ENCODE measurements around the gene COL9A3.

Gene COL9A3

DNA sequence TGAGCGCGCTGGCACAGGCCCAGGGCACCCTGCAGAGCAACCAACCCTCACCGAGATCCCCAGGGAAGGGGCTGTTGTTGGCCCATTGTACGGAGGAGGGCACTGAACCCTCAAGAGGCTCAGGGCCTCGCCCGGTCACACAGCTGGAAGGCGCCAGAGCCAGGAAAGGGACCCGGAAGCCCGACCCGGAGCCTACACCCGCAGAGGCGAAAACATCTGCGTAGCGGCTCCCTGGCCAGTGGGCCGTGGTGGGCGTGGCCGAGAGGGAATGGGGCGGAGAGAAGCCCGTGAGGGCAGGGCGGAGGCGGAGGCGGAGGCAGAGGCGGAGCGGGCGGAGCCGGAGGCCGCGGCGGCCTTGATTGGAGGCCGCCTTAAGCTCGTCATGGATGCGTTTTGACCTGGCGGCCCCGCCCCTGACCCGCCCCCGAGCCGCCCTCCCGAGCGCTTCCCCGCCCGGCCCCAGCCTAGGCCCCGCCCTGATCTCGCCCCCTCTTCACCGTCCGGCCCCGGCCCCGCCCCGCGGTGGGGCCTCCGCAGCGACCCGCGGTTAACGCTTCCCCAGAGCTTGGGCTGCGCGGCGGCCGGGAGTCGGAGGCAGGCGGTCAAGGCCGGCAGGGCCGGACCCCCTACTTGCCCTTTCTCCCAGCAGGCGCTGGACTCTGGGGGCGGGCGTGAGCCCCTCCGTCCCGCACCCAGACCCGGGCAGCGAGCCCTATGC lies 22.7 kb upstream of the COL9A3 start:
- DNase-seq (ENCODE audit: insufficient read length, low spot score) (peak; percentile 93), FAIRE-seq (peak; percentile 92)
- peak; percentile 41; the same call in 1 of the 2 replicates for TF ChIP-seq POLR2A (IDR thresholded peaks at IDR 0.05; ENCODE audit: low read depth, low read length)
- TF ChIP-seq PAX5 (IDR thresholded peaks at IDR 0.05; ENCODE audit: insufficient read depth, low read length, severe bottlenecking) = no peak
- TF ChIP-seq POLR2AphosphoS5 (IDR thresholded peaks at IDR 0.05; ENCODE audit: low read depth, low read length) = peak; percentile 53; the same call in 1 of the 2 replicates
- TF ChIP-seq TAF1 (IDR thresholded peaks at IDR 0.05; ENCODE audit: low read depth, low read length) = 0 out of 2 replicates have a peak, but pooled peaks have one; percentile 60
- no peak for TF ChIP-seq POU2F2 (IDR thresholded peaks at IDR 0.05; ENCODE audit: low read depth, low read length)
- TF ChIP-seq SPI1 (IDR thresholded peaks at IDR 0.05; ENCODE audit: low read depth, low read length) = no peak

DNA sequence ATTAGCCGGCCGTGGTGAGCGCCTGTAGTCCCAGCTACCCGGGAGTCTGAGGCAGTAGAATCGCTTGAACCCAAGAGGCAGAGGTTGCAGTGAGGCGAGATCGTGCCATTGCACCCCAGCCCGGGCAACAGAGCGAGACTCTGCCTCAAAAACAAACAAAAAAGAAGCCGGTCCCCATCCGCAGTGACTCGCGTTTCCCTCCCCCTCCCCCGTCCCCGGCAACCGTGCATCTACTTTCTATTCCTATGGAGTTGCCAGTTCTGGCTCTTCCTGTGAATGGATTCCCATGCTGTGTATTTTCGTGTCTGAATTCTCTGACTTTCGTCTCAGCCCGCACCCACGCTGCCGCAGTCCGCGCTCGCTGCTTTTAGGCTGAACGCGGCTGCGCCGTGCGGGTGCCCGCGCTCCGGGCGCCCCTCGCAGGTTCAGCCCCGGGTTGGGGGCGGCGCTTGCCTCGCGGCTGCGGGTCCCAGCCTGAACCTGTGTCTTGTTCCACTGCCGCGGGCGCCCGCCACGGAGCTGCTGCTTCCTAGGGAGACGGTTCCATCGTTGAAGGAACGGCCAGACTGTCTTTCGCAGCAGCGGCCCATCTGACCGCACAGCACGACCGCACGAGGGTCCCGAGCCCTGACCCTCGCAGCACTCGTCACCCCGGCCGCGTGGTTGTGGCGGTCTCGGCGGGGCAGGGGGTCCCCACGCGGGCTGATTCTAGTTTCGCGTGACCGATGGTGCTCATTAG lies 21.7 kb upstream of the COL9A3 start:
- FAIRE-seq (peak; percentile 40), DNase-seq (ENCODE audit: insufficient read length, low spot score) (no peak)
- TF ChIP-seq TAF1 (IDR thresholded peaks at IDR 0.05; ENCODE audit: low read depth, low read length) (0 out of 2 replicates have a peak, but pooled peaks have one; percentile 12), SPI1 (IDR thresholded peaks at IDR 0.05; ENCODE audit: low read depth, low read length) (no peak)

DNA sequence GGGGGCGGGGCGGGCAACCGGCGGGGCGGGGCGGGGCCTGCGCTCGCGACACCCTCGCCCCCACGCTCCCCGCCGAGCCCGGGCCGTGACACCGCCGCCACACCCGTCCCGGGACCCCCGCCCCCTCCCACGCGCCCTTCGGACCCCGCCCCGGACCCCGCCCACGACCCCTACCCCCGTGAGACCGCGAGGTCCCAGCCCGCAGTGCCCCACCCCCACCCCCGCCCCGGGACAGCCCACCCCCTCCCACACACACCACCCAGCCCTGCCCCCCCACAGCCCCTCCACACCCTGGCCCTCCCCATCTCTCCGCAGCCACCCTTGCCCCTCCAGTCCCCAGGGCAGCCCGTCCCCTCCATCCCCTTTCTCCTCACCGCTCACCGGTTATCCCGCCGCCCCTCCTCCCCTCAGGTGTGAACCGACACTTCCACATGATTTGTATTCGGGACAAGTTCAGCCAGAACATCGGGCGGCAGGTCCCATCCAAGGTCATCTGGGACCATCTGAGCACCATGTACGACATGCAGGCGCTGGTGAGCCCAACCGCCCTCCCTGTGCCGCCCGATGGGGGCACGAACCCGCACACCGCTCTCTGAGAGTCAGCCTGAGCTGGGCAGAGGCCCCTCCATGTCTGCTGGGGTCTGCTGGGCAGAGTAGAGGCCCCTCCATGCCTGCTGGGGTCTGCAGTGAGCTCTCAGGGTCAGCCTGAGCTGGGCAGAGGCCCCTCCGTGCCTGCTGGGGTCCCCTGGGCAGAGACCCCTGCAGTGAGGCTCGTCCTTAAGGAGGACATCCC lies 20.0 kb upstream of the COL9A3 start:
- DNase-seq (ENCODE audit: insufficient read length, low spot score) = no peak
- TF ChIP-seq POLR2A (IDR thresholded peaks at IDR 0.05; ENCODE audit: low read depth, low read length) (no peak), POU2F2 (IDR thresholded peaks at IDR 0.05; ENCODE audit: low read depth, low read length) (no peak), PAX5 (IDR thresholded peaks at IDR 0.05; ENCODE audit: insufficient read depth, low read length, severe bottlenecking) (no peak), POLR2AphosphoS5 (IDR thresholded peaks at IDR 0.05; ENCODE audit: low read depth, low read length) (no peak), SPI1 (IDR thresholded peaks at IDR 0.05; ENCODE audit: low read depth, low read length) (no peak), TAF1 (IDR thresholded peaks at IDR 0.05; ENCODE audit: low read depth, low read length) (no peak)
- FAIRE-seq = no peak

DNA sequence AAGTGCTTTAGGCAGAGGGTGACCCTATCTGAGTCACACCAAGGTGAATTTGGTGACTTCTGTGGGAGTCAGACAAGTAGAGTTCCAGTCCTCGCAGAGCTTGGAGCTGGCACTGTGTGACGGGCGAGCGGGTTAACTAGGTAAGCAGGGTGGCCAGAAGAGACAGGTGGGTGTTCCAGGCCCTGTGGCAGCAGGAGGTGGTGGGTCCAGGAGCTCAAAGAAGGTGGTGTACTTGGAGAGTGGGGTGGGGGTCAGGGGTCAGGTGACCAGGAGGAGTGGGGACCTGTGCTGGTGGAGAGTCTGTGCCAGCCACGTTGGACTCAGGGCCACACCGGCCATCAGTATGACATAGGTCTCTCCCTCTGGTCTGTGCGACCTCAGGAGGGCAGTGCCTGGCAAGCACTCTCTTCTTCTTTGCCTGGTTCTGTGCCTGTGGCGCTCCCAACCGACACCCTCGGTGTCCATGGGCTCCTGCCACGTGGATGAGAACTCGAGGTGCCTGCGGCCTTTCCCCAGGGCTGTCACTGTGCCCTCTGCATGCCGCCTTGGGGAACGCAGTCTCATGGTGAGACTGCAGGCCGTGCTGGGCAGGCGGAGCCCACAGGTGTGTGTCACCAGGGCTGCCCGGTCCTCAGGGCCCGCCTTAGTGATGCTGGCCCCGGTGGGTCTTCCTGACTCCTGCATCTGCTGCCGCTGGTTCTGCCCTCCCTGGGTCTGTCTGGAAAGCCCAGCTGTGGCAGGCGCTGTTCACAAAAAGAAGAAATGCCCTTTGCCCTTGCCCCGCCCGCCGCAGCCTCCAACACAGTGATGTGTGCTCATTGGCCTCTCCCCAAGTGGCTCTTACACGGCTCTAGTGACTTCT lies 18.9 kb upstream of the COL9A3 start:
- TF ChIP-seq POU2F2 (IDR thresholded peaks at IDR 0.05; ENCODE audit: low read depth, low read length) (no peak), POLR2AphosphoS5 (IDR thresholded peaks at IDR 0.05; ENCODE audit: low read depth, low read length) (no peak), POLR2A (IDR thresholded peaks at IDR 0.05; ENCODE audit: low read depth, low read length) (no peak), SPI1 (IDR thresholded peaks at IDR 0.05; ENCODE audit: low read depth, low read length) (no peak), TAF1 (IDR thresholded peaks at IDR 0.05; ENCODE audit: low read depth, low read length) (no peak), PAX5 (IDR thresholded peaks at IDR 0.05; ENCODE audit: insufficient read depth, low read length, severe bottlenecking) (no peak)
- FAIRE-seq = no peak
- no peak for DNase-seq (ENCODE audit: insufficient read length, low spot score)

DNA sequence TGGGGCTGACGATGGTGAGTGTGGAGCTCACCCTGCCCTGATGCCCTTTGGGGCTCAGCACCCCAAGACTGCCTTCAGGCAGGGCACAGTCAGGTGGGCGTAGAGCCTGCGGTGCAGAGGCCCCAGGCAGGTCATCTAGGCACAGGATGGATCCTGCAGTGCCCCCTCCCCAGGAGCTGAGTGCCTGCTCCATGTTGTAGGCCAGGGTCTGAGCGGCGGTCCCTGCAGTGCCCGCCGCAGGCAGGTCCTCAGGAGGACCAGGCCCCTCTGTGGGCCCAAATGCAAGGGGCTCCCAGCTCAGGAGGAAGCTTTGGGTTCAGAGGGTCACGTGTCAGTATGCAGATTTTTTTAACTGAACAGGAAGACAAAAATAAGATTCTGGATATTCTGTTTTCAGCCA lies 17.8 kb upstream of the COL9A3 start:
- no peak for FAIRE-seq
- DNase-seq (ENCODE audit: insufficient read length, low spot score) = no peak
- TF ChIP-seq POLR2A (IDR thresholded peaks at IDR 0.05; ENCODE audit: low read depth, low read length) = no peak
- no peak for TF ChIP-seq PAX5 (IDR thresholded peaks at IDR 0.05; ENCODE audit: insufficient read depth, low read length, severe bottlenecking)
- TF ChIP-seq POLR2AphosphoS5 (IDR thresholded peaks at IDR 0.05; ENCODE audit: low read depth, low read length) = no peak
- no peak for TF ChIP-seq POU2F2 (IDR thresholded peaks at IDR 0.05; ENCODE audit: low read depth, low read length)
- TF ChIP-seq TAF1 (IDR thresholded peaks at IDR 0.05; ENCODE audit: low read depth, low read length) = no peak
- no peak for TF ChIP-seq SPI1 (IDR thresholded peaks at IDR 0.05; ENCODE audit: low read depth, low read length)

DNA sequence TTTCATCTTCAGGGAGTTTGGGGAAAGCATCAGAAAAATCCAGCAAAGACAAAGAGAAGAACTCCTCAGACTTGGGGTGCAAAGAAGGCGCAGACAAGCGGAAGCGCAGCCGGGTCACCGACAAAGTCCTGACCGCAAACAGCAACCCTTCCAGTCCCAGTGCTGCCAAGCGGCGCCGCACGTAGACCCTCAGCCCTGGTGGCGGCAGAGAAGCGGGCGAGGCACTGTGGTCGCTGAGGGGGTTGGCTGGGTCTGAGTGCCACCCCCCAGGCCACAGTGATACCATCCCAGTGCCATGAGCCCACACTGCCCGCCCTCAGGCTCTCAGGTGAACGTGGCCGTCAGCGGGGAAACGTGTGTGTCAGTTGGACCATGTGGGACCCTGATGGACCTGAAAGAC lies 17.4 kb upstream of the COL9A3 start:
- no peak for TF ChIP-seq POLR2A (IDR thresholded peaks at IDR 0.05; ENCODE audit: low read depth, low read length)
- no peak for TF ChIP-seq POLR2AphosphoS5 (IDR thresholded peaks at IDR 0.05; ENCODE audit: low read depth, low read length)
- no peak for TF ChIP-seq TAF1 (IDR thresholded peaks at IDR 0.05; ENCODE audit: low read depth, low read length)
- no peak for TF ChIP-seq PAX5 (IDR thresholded peaks at IDR 0.05; ENCODE audit: insufficient read depth, low read length, severe bottlenecking)
- no peak for TF ChIP-seq SPI1 (IDR thresholded peaks at IDR 0.05; ENCODE audit: low read depth, low read length)
- no peak for TF ChIP-seq POU2F2 (IDR thresholded peaks at IDR 0.05; ENCODE audit: low read depth, low read length)
- FAIRE-seq (no peak), DNase-seq (ENCODE audit: insufficient read length, low spot score) (no peak)

DNA sequence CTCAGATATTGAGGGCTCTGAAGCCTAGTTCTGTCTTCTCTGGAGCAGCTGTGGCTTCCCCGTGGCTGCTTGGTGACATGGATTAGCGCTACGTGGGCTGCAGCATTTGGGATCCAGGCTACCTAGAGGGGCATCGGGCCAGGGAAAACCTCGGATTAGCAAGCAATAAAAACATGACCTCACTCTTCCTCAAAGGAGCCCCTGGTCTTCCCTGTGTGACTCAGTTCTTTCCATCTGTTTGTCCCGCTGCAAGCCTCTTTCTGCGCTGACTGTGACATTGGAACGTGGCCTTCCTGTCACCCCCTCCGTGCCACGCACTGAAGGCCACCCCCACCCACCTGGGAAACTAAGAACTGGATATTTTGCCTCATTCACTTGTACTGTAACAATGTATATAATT lies 17.0 kb upstream of the COL9A3 start:
- DNase-seq (ENCODE audit: insufficient read length, low spot score) (no peak), FAIRE-seq (no peak)
- no peak for TF ChIP-seq PAX5 (IDR thresholded peaks at IDR 0.05; ENCODE audit: insufficient read depth, low read length, severe bottlenecking)
- TF ChIP-seq SPI1 (IDR thresholded peaks at IDR 0.05; ENCODE audit: low read depth, low read length) = no peak
- TF ChIP-seq TAF1 (IDR thresholded peaks at IDR 0.05; ENCODE audit: low read depth, low read length) = no peak
- no peak for TF ChIP-seq POLR2AphosphoS5 (IDR thresholded peaks at IDR 0.05; ENCODE audit: low read depth, low read length)
- no peak for TF ChIP-seq POLR2A (IDR thresholded peaks at IDR 0.05; ENCODE audit: low read depth, low read length)
- TF ChIP-seq POU2F2 (IDR thresholded peaks at IDR 0.05; ENCODE audit: low read depth, low read length) = no peak

All from GM12891 (cell line).